ENCODE results near the gene CLEC4G. TPM values are rescaled to one million over a fixed set of nuclear protein-coding genes. Genes with fewer than 3 reads are reported as not detected.

CLEC4G gene
- total RNA-seq, 1 experiment from 2014 or later: 0.55 TPM

DNA sequence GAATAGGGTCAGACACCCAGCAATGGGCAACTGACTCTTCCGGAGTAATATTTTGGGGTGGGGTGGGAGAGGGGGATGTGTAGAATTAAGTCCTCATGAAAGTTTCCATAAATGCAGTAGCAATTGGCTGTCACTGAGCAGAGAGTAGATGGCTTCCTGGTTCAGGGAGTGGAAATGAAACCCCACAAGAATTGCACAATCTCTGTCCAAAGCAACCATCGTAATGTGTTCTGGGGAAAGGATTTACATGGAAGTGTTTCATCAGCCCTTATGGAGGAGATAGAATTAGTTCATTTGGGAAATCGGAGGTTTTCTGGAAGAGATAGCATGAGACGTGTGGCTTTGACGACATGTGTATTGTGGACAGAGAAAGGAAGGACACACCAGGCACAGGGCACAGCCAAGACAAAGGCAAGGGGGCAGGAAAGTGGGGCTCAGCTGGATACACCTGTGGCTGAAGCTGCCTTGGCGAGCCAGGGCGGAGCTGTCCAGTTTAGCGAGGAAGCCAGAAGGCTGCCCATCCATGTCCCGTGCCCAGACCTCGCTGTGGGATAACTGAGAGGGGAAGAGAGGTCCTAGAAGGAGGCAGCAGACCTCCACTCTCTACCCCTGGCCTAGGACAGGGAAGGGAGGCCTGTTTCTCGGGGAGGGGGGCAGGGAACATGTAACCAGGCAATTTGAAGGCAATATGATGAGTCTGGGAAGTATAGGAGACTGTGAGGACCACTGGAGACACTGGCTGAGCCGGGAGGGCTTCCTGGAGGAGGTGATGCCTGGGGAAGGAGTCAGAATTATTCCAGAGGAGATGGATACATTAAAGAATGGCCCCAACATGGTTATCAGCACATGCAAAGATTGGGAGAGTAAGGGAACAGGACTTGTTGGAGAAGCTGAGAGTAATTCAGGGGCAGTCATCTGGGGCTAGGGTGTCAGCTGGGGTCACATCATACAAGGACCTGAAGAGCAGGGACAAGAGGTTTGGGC, 2.6 kb upstream of the CLEC4G start:
- ChIA-PET POLR2A (no interaction called here), CTCF (no interaction called here)
- TF ChIP-seq NR2C2 (CRISPR knock-in tag; IDR thresholded peaks at IDR 0.05): no peak
- TF ChIP-seq EMX1 (CRISPR knock-in tag; IDR thresholded peaks at IDR 0.05): no peak
- TF ChIP-seq ESRRA (CRISPR knock-in tag; IDR thresholded peaks at IDR 0.05; ENCODE audit: borderline replicate concordance): no peak
- TF ChIP-seq, protein P1, sequence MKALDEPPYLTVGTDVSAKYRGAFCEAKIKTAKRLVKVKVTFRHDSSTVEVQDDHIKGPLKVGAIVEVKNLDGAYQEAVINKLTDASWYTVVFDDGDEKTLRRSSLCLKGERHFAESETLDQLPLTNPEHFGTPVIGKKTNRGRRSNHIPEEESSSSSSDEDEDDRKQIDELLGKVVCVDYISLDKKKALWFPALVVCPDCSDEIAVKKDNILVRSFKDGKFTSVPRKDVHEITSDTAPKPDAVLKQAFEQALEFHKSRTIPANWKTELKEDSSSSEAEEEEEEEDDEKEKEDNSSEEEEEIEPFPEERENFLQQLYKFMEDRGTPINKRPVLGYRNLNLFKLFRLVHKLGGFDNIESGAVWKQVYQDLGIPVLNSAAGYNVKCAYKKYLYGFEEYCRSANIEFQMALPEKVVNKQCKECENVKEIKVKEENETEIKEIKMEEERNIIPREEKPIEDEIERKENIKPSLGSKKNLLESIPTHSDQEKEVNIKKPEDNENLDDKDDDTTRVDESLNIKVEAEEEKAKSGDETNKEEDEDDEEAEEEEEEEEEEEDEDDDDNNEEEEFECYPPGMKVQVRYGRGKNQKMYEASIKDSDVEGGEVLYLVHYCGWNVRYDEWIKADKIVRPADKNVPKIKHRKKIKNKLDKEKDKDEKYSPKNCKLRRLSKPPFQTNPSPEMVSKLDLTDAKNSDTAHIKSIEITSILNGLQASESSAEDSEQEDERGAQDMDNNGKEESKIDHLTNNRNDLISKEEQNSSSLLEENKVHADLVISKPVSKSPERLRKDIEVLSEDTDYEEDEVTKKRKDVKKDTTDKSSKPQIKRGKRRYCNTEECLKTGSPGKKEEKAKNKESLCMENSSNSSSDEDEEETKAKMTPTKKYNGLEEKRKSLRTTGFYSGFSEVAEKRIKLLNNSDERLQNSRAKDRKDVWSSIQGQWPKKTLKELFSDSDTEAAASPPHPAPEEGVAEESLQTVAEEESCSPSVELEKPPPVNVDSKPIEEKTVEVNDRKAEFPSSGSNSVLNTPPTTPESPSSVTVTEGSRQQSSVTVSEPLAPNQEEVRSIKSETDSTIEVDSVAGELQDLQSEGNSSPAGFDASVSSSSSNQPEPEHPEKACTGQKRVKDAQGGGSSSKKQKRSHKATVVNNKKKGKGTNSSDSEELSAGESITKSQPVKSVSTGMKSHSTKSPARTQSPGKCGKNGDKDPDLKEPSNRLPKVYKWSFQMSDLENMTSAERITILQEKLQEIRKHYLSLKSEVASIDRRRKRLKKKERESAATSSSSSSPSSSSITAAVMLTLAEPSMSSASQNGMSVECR (CRISPR knock-in tag; IDR thresholded peaks at IDR 0.05; ENCODE audit: borderline replicate concordance): no peak
- TF ChIP-seq, protein P2, sequence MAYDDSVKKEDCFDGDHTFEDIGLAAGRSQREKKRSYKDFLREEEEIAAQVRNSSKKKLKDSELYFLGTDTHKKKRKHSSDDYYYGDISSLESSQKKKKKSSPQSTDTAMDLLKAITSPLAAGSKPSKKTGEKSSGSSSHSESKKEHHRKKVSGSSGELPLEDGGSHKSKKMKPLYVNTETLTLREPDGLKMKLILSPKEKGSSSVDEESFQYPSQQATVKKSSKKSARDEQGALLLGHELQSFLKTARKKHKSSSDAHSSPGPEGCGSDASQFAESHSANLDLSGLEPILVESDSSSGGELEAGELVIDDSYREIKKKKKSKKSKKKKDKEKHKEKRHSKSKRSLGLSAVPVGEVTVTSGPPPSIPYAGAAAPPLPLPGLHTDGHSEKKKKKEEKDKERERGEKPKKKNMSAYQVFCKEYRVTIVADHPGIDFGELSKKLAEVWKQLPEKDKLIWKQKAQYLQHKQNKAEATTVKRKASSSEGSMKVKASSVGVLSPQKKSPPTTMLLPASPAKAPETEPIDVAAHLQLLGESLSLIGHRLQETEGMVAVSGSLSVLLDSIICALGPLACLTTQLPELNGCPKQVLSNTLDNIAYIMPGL (CRISPR knock-in tag; IDR thresholded peaks at IDR 0.05): no peak
- DNase-seq (ENCODE audit: low spot score) (no peak), ATAC-seq (no peak)
- H3K4me3 Mint-ChIP-seq: no peak overlapping the region
- no peaks in the 10 kb centered on the region for H3K9me3 Mint-ChIP-seq
- no peak overlapping the region for H3K27ac Mint-ChIP-seq
- H3K36me3 Mint-ChIP-seq: no peaks in the 10 kb centered on the region
- H3K27me3 Mint-ChIP-seq (ENCODE audit: low read depth): peaks cover 79% of the 10 kb centered on the region
- peaks cover 6% of the 10 kb centered on the region for H3K4me1 Mint-ChIP-seq

DNA sequence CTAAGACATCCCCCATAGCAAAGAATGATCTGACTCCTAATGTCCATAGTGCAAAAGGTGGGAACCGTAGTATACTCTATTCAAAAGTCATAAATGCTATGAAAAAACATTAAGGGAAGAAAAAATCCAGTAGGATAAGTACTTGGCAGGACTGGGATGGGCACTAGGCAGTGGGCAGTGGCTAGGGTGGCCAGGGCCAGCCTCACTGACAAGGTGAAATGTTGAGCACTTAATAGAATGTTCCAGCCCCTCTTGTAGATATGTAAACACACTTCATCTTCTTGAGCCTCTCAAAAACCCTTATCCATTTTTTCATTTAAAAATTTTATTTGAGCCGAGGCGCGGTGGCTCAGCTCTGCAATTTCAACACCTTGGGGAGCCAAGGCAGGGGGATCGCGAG, 1.5 kb upstream of the CLEC4G start:
- Mint-ChIP-seq H3K27me3 (ENCODE audit: low read depth) (peaks cover 87% of the 10 kb centered on the region), H3K27ac (no peak overlapping the region), H3K9me3 (no peaks in the 10 kb centered on the region), H3K4me1 (peaks cover 13% of the 10 kb centered on the region), H3K4me3 (no peak overlapping the region), H3K36me3 (no peaks in the 10 kb centered on the region)
- CTCF ChIA-PET: no interaction called here
- TF ChIP-seq, protein P3, sequence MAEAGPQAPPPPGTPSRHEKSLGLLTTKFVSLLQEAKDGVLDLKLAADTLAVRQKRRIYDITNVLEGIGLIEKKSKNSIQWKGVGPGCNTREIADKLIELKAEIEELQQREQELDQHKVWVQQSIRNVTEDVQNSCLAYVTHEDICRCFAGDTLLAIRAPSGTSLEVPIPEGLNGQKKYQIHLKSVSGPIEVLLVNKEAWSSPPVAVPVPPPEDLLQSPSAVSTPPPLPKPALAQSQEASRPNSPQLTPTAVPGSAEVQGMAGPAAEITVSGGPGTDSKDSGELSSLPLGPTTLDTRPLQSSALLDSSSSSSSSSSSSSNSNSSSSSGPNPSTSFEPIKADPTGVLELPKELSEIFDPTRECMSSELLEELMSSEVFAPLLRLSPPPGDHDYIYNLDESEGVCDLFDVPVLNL (CRISPR knock-in tag; IDR thresholded peaks at IDR 0.05; ENCODE audit: borderline replicate concordance, low read depth): no peak
- TF ChIP-seq GTF2I (CRISPR knock-in tag; conservative IDR thresholded peaks at IDR 0.05) (no peak), MXD4 (CRISPR knock-in tag; IDR thresholded peaks at IDR 0.05; ENCODE audit: borderline replicate concordance) (no peak), NR3C1 (CRISPR knock-in tag; conservative IDR thresholded peaks at IDR 0.05; ENCODE audit: low read depth) (no peak), ZNF219 (CRISPR knock-in tag; IDR thresholded peaks at IDR 0.05; ENCODE audit: borderline replicate concordance) (no peak), RELA (CRISPR knock-in tag; IDR thresholded peaks at IDR 0.05; ENCODE audit: borderline replicate concordance) (no peak)
- TF ChIP-seq, protein P4, sequence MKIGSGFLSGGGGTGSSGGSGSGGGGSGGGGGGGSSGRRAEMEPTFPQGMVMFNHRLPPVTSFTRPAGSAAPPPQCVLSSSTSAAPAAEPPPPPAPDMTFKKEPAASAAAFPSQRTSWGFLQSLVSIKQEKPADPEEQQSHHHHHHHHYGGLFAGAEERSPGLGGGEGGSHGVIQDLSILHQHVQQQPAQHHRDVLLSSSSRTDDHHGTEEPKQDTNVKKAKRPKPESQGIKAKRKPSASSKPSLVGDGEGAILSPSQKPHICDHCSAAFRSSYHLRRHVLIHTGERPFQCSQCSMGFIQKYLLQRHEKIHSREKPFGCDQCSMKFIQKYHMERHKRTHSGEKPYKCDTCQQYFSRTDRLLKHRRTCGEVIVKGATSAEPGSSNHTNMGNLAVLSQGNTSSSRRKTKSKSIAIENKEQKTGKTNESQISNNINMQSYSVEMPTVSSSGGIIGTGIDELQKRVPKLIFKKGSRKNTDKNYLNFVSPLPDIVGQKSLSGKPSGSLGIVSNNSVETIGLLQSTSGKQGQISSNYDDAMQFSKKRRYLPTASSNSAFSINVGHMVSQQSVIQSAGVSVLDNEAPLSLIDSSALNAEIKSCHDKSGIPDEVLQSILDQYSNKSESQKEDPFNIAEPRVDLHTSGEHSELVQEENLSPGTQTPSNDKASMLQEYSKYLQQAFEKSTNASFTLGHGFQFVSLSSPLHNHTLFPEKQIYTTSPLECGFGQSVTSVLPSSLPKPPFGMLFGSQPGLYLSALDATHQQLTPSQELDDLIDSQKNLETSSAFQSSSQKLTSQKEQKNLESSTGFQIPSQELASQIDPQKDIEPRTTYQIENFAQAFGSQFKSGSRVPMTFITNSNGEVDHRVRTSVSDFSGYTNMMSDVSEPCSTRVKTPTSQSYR (CRISPR knock-in tag; IDR thresholded peaks at IDR 0.05): no peak
- TF ChIP-seq, protein P5, sequence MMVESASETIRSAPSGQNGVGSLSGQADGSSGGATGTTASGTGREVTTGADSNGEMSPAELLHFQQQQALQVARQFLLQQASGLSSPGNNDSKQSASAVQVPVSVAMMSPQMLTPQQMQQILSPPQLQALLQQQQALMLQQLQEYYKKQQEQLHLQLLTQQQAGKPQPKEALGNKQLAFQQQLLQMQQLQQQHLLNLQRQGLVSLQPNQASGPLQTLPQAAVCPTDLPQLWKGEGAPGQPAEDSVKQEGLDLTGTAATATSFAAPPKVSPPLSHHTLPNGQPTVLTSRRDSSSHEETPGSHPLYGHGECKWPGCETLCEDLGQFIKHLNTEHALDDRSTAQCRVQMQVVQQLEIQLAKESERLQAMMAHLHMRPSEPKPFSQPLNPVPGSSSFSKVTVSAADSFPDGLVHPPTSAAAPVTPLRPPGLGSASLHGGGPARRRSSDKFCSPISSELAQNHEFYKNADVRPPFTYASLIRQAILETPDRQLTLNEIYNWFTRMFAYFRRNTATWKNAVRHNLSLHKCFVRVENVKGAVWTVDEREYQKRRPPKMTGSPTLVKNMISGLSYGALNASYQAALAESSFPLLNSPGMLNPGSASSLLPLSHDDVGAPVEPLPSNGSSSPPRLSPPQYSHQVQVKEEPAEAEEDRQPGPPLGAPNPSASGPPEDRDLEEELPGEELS (CRISPR knock-in tag; IDR thresholded peaks at IDR 0.05): no peak
- TF ChIP-seq, protein P6, sequence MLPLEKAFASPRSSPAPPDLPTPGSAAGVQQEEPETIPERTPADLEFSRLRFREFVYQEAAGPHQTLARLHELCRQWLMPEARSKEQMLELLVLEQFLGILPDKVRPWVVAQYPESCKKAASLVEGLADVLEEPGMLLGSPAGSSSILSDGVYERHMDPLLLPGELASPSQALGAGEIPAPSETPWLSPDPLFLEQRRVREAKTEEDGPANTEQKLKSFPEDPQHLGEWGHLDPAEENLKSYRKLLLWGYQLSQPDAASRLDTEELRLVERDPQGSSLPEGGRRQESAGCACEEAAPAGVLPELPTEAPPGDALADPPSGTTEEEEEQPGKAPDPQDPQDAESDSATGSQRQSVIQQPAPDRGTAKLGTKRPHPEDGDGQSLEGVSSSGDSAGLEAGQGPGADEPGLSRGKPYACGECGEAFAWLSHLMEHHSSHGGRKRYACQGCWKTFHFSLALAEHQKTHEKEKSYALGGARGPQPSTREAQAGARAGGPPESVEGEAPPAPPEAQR (CRISPR knock-in tag; IDR thresholded peaks at IDR 0.05): no peak
- no peak for ATAC-seq
- POLR2A ChIA-PET: no interaction called here
- DNase-seq (ENCODE audit: low spot score): no peak
